HG03342 (cell line): ENCODE measurements around the gene MPPED1.

ENCODE experiments used
- ATAC-seq: cut with Tn5 transposase; IDR thresholded peaks from one replicate; pipeline ENCODE4 v1.9.1; 2021; ENCODE audit warnings: mild to moderate bottlenecking, moderate library complexity; ENCODE audit not compliant: unreplicated experiment

The MPPED1 gene

GRCh38 chr22:43392385-43392989 is 19.3 kb upstream of the MPPED1 start:
- ATAC-seq: no peak

GRCh38 chr22:43393132-43393843 is 18.5 kb upstream of the MPPED1 start:
- ATAC-seq: no peak

- no peak for ATAC-seq
Observed at GRCh38 chr22:43393844-43394474, 17.9 kb upstream of the MPPED1 start.

GRCh38 chr22:43395086-43395695 is 16.6 kb upstream of the MPPED1 start:
- ATAC-seq: no peak

- no peak for ATAC-seq
Observed at GRCh38 chr22:43396321-43396933, 15.4 kb upstream of the MPPED1 start.

GRCh38 chr22:43396934-43397457 is 14.8 kb upstream of the MPPED1 start:
- no peak for ATAC-seq

GRCh38 chr22:43397766-43398165 is 14.0 kb upstream of the MPPED1 start:
- ATAC-seq: no peak

- ATAC-seq: no peak
Observed at GRCh38 chr22:43398246-43398645, 13.6 kb upstream of the MPPED1 start.

- no peak for ATAC-seq
Observed at GRCh38 chr22:43398910-43399309, 12.9 kb upstream of the MPPED1 start.

- no peak for ATAC-seq
Observed at GRCh38 chr22:43399338-43399979, 12.4 kb upstream of the MPPED1 start.

GRCh38 chr22:43399980-43400358 is 11.8 kb upstream of the MPPED1 start:
- ATAC-seq: no peak

- no peak for ATAC-seq
Observed at GRCh38 chr22:43400449-43400848, 11.4 kb upstream of the MPPED1 start.

- no peak for ATAC-seq
Observed at GRCh38 chr22:43401233-43401632, 10.6 kb upstream of the MPPED1 start.

- ATAC-seq: no peak
Observed at GRCh38 chr22:43401661-43402060, 10.2 kb upstream of the MPPED1 start.

- ATAC-seq: no peak
Observed at GRCh38 chr22:43402128-43402527, 9.7 kb upstream of the MPPED1 start.

- no peak for ATAC-seq
Observed at GRCh38 chr22:43404673-43405385, 7.0 kb upstream of the MPPED1 start.

- no peak for ATAC-seq
Observed at GRCh38 chr22:43406186-43406790, 5.5 kb upstream of the MPPED1 start.

- no peak for ATAC-seq
Observed at GRCh38 chr22:43407591-43407990, 4.2 kb upstream of the MPPED1 start.

- ATAC-seq: no peak
Observed at GRCh38 chr22:43408009-43408408, 3.8 kb upstream of the MPPED1 start.

- ATAC-seq: no peak
Observed at GRCh38 chr22:43409046-43409445, 2.8 kb upstream of the MPPED1 start.
